Measurements from ENCODE around the gene LINGO4.
"Not testable (repeated sequence)": the region's sequence is repeated elsewhere in the genome, so short reads cannot be mapped to it uniquely, and the experiment has no call there.

LINGO4 gene

GRCh38 chr1:151813271-151813977 lies 8.2 kb upstream of the LINGO4 start:
- DNase-seq: no peak

GRCh38 chr1:151811181-151811580 lies 6.0 kb upstream of the LINGO4 start:
- DNase-seq: peak; percentile 48

GRCh38 chr1:151809985-151810556 lies 4.9 kb upstream of the LINGO4 start:
- DNase-seq: peak; percentile 14

- no peak for DNase-seq
These were observed 4.2 kb upstream of the LINGO4 start for GRCh38 chr1:151809290-151809984.

- no peak for DNase-seq
These were observed 2.5 kb upstream of the LINGO4 start for GRCh38 chr1:151807766-151808165.

GRCh38 chr1:151807131-151807530 lies 1.9 kb upstream of the LINGO4 start:
- no peak for DNase-seq

GRCh38 chr1:151806170-151806569 lies 951 bp upstream of the LINGO4 start:
- DNase-seq: no peak

- DNase-seq: no peak
These were observed 1.3 kb downstream of the LINGO4 start for GRCh38 chr1:151803915-151804314.

- no peak for DNase-seq
These were observed 2.1 kb downstream of the LINGO4 start for GRCh38 chr1:151803164-151803563.

- DNase-seq: no peak
These were observed 2.8 kb downstream of the LINGO4 start for GRCh38 chr1:151802372-151802771.

- DNase-seq: no peak
These were observed 3.4 kb downstream of the LINGO4 start for GRCh38 chr1:151801846-151802245.

- DNase-seq: no peak
These were observed 3.9 kb downstream of the LINGO4 start for GRCh38 chr1:151801310-151801820.

GRCh38 chr1:151800830-151801229 lies 4.4 kb downstream of the LINGO4 start:
- no peak for DNase-seq

GRCh38 chr1:151799179-151800022 lies 5.8 kb downstream of the LINGO4 start:
- DNase-seq: no peak

GRCh38 chr1:151798571-151798970 lies 6.6 kb downstream of the LINGO4 start:
- no peak for DNase-seq

- no peak for DNase-seq
These were observed 14.1 kb downstream of the LINGO4 start for GRCh38 chr1:151790940-151791651.

- peak; percentile 99 for DNase-seq
These were observed 14.9 kb downstream of the LINGO4 start, which contains the start of gene TDRKH for GRCh38 chr1:151790071-151790939. TDRKH (minus strand) TSS chr1:151790500; CDS start chr1:151783022, 7,478 bp downstream.

- DNase-seq: no peak
These were observed 17.5 kb downstream of the LINGO4 start for GRCh38 chr1:151787689-151788088.

GRCh38 chr1:151783796-151784195 lies 21.4 kb downstream of the LINGO4 start:
- no peak for DNase-seq

- DNase-seq: no peak
These were observed 22.5 kb downstream of the LINGO4 start for GRCh38 chr1:151782741-151783140.

- not testable (repeated sequence) for DNase-seq
These were observed 23.2 kb downstream of the LINGO4 start for GRCh38 chr1:151782026-151782425.
